ENCODE data around the gene TMEM86A.
A peak's percentile ranks its signal among the peaks of the same experiment; 100 is the strongest.
"Not testable (repeated sequence)": the region's sequence is repeated elsewhere in the genome, so short reads cannot be mapped to it uniquely, and the experiment has no call there.

Gene TMEM86A, protein sequence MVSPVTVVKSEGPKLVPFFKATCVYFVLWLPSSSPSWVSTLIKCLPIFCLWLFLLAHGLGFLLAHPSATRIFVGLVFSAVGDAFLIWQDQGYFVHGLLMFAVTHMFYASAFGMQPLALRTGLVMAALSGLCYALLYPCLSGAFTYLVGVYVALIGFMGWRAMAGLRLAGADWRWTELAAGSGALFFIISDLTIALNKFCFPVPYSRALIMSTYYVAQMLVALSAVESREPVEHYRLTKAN

DNA sequence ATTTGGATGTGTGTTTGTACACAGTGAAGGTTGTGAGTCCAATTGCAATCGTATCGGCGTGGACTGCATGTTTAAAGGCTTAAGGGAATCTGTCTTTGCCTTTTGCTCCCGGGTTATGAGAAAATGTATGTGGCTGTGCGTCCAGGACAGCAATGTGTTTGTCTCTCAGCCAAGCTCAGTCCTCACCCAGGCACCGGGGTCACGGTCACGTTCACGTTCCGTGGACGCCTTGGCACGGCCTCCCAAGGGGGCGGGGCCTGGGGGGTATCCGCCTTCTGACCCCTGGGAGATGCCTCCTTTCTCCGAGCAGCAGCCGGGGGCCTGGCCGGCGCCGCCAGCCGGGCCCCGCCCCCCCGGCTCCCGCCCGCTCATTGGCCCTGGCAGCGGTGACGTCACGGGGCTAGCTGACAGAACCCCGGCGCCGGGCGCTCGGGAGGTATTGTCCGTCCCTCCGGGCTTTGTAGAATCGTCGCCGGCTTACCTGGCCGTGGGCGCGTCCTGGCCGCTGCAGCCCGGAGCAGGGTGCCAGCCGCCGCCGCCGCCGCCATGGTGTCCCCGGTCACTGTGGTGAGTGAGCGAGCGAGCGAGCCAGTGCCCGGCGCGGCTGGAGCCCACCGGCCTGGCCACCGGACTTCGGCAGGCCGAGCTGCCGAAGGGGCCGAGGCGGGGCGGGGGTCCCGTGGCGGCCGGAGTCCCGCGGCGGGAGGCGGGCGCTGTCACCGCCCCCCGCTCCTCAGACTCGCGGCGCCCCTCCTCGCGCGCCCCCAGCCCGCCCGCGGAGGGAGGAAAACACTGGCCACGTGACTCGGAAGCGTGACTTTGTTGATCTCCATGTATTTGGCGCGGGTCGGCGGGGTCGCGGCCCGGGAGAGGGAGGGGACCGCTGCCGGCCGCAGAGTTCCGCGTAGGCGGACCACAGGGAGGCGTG is at the start of gene TMEM86A:
Gene TMEM86A, plus strand, starts transcription at position 439 of the 928 bp plus-strand sequence. Its CDS starts 108 bp downstream, at position 547.
- peak; percentile 65 to 97 for DNase-seq

GRCh38 chr11:18650353-18650752 is 48.2 kb upstream of the TMEM86A start:
- DNase-seq: no peak

GRCh38 chr11:18650859-18651557 is 47.6 kb upstream of the TMEM86A start:
- DNase-seq: peak; percentile 39 to 62

DNA sequence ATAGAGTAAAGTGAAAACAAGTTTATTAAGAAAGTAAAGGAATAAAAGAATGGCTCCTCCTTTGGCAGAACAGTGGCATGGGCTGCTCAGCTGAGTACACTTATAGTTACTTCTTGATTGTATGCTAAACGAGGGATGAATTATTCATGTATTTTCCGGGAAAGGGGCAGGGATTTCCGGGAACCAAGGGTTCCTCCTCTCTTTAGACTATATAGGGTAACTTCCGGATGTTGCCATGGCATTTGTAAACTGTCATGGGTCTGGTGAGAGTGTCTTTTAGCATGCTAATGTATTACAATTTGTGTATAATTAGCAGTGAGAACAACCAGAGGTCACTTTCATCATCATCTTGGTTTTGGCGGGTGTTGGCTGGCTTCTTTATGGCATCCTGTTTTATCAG is 40.9 kb upstream of the TMEM86A start:
- no peak for DNase-seq

DNA sequence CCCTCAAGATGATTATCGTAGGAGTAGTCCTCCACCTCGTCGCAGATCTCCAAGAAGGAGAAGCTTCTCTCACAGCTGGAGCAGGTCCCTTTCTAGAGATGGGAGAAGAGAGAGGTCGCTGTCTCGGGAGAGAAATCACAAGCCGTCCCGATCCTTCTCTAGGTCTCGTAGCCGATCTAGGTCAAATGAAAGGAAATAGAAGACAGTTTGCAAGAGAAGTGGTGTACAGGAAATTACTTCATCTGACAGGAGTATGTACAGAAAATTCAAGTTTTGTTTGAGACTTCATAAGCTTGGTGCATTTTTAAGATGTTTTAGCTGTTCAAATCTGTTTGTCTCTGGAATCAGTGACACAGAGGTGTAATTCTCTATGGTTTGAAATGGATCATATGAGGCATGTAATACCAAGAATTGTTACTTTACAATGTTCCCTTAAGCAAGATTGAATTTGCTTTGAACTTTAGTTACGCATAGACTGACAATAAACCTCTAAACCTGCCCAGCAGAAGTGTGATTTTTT is 33.2 kb upstream of the TMEM86A start:
- not testable (repeated sequence) for DNase-seq

GRCh38 chr11:18668131-18668530 is 30.4 kb upstream of the TMEM86A start:
- no peak for DNase-seq

GRCh38 chr11:18669219-18669596 is 29.4 kb upstream of the TMEM86A start:
- no peak for DNase-seq

DNA sequence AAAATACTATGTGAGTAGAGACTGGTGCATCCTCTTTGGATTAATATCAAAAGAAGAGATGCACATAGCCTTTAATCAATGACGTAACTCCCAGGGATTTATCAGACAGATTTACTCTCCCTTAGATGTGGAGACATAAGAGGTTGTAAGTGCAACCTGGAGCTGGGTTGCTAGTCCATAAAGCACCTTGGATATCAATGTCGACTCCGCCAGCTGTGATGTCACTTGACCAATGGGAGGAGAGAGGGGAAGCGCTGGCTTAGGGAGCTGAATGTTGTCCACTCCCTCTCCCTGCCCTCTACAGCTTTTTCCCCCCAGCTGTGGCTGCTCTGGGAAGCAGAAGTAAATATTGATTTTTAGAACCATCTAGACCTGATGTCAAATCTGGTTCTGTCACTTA is 28.9 kb upstream of the TMEM86A start:
- no peak for DNase-seq

- DNase-seq: no peak
These were observed 27.3 kb upstream of the TMEM86A start for GRCh38 chr11:18671246-18671645.

GRCh38 chr11:18672209-18672608 is 26.4 kb upstream of the TMEM86A start:
- DNase-seq: not testable (repeated sequence)

GRCh38 chr11:18676803-18677202 is 21.8 kb upstream of the TMEM86A start:
- no peak for DNase-seq

DNA sequence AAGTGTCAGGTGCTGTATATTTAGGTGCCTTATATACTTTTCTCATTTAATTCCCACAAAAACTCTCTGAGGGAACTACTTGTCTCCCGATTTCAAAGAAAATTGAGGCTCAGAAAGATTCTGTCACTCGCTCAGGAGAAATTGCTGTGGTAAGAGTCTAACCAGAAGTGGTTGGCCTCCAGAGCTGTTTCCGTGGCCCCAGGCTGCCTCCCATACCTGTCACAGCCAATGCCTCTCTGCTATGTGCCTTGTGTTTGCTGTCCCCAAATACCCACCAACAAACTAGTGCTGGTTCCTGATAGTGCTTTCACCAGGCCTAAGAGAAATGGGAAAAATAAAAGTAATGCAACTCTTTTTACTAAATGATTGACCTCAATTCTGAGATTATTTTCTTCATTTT is 21.0 kb upstream of the TMEM86A start:
- DNase-seq: no peak

- DNase-seq: not testable (repeated sequence)
These were observed 16.6 kb upstream of the TMEM86A start for GRCh38 chr11:18681949-18682348.

GRCh38 chr11:18682466-18682865 is 16.1 kb upstream of the TMEM86A start:
- no peak for DNase-seq

DNA sequence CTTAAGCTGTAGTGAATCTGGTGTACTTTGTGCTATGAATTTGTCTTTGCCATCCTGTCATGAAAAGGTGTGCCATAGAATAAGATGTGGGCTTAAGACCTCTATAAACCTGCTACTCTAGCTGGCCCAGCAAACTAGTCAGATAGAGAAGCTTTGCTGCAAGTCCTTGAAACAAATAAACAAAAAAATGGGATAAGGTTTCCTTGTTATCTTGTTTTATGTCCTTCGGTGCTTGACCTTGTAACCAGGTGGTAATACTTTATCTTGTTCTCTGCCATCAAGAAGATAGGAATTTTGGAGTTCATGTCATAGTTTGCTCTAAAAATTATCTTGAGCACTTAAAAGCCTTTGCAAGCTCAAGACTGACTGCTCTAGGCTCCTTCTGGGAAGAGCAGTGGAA is 14.3 kb upstream of the TMEM86A start:
- no peak for DNase-seq

- DNase-seq: not testable (repeated sequence)
These were observed 7.0 kb upstream of the TMEM86A start for GRCh38 chr11:18691467-18692140.

GRCh38 chr11:18692941-18693760 is 5.4 kb upstream of the TMEM86A start:
- DNase-seq: no peak

DNA sequence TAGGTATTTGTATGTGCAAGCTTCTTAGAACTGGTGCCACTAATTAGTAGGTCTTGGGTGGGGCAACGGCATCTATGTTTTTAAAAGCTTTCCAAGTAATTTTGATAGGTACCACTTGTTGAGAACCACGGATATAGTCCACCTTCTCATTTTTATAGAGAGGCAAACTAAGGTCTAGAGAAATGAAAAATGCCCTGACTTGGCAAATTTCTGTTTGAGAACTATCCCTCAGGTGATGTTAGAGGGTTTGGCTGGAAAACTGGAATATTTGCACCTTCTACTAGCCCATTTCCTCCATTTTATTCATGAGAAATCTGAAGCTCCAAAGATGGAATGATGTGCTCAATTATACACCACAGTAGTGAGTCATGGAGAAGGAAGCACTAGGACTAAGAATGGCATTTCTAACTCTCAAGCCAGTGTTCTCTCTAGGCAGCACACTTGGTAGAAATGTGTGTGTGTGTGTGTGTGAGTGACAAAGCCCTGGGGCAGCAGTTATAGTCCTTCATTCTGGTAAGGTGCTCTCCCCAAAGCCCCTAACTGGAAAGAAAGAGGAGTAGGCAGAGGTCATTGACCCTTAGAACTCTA is 1.8 kb upstream of the TMEM86A start:
- DNase-seq: no peak

GRCh38 chr11:18697576-18697975 is 1.0 kb upstream of the TMEM86A start:
- DNase-seq: no peak

DNA sequence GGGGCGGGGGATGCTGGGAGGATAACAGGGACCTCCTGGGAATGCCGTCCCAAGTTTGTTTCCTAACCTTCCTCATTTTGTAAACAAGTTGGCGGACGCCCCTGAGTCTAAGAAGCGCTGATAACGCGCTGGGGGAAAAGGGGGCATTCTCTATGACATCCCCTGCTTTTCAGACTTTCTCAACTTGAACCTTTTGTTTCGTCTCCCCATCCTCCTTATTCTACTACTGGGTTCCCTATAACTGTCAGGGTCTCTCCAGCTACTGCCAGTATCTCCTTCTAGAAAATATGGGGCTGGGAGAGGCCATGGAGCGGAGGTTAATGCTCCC is 654 bp downstream of the TMEM86A start:
- no peak for DNase-seq

- DNase-seq: no peak
These were observed 1.3 kb downstream of the TMEM86A start for GRCh38 chr11:18699848-18700261.

- DNase-seq: no peak
These were observed 1.8 kb downstream of the TMEM86A start for GRCh38 chr11:18700375-18700774.

All from NCI-H526 (cell line).